Endodermal cell (in vitro differentiated cells): ENCODE data around the gene KIAA1614. TPM values are rescaled to one million over a fixed set of nuclear protein-coding genes. Genes with fewer than 3 reads are reported as not detected.

ENCODE experiments used
- DNase-seq: peaks from one replicate; pipeline ENCODE4 v3.0.0-alpha.2; 2017
- H3K27ac ChIP-seq: 2 replicates; pipeline ENCODE4 v1.5.1; 2013; ENCODE audit warnings: mild to moderate bottlenecking, low read depth, low read length, moderate library complexity
- H3K27me3 ChIP-seq: 2 replicates; pipeline ENCODE4 v1.6.1; 2013; ENCODE audit warnings: mild to moderate bottlenecking, low read length, moderate library complexity; ENCODE audit not compliant: insufficient read depth, control insufficient read depth, poor library complexity, severe bottlenecking
- H3K36me3 ChIP-seq: 2 replicates; pipeline ENCODE4 v1.7.0; 2013; ENCODE audit warnings: mild to moderate bottlenecking, low read length, moderate library complexity; ENCODE audit not compliant: control insufficient read depth, insufficient read depth
- H3K4me1 ChIP-seq: one replicate; pipeline ENCODE4 v1.7.0; 2013; ENCODE audit warnings: low read length; ENCODE audit not compliant: control insufficient read depth, insufficient read depth
- H3K4me3 ChIP-seq: 2 replicates; pipeline ENCODE4 v1.5.1; 2013; ENCODE audit warnings: mild to moderate bottlenecking, low read length, moderate library complexity
- H3K9ac ChIP-seq: 2 replicates; pipeline ENCODE4 v1.6.1; 2013; ENCODE audit warnings: mild to moderate bottlenecking, low read length, moderate library complexity; ENCODE audit not compliant: poor library complexity, severe bottlenecking; ENCODE audit errors: extremely low read depth
- H3K9me3 ChIP-seq: 2 replicates; pipeline ENCODE4 v1.6.1; 2013; ENCODE audit warnings: mild to moderate bottlenecking, low read length, moderate library complexity; ENCODE audit not compliant: control insufficient read depth
- H3K27ac Mint-ChIP-seq: 2 replicates; pipeline ENCODE4 v1.8.0; 2020; ENCODE audit warnings: mixed read lengths
- H3K27me3 Mint-ChIP-seq: 2 replicates; pipeline ENCODE4 v1.8.0; 2021; ENCODE audit warnings: mild to moderate bottlenecking, mixed read lengths; ENCODE audit not compliant: insufficient read depth
- H3K36me3 Mint-ChIP-seq: 2 replicates; pipeline ENCODE4 v1.8.0; 2020; ENCODE audit warnings: low read depth, mixed read lengths
- H3K4me1 Mint-ChIP-seq: 2 replicates; pipeline ENCODE4 v1.8.0; 2020; ENCODE audit warnings: mixed read lengths
- H3K4me3 Mint-ChIP-seq: 2 replicates; pipeline ENCODE4 v1.8.0; 2020; ENCODE audit warnings: mild to moderate bottlenecking, moderate library complexity, mixed read lengths
- H3K9me3 Mint-ChIP-seq: 2 replicates; pipeline ENCODE4 v1.8.0; 2020; ENCODE audit warnings: mild to moderate bottlenecking, mixed read lengths
- WGBS, 2 experiments: methylation state at CpG; one replicate each; pipeline versions ENCODE4 v1.1.5 to v1.1.7; 2013; ENCODE audit warnings: missing lambda C conversion rate in 2 of 2, mixed read lengths in 1 of 2; ENCODE audit not compliant: insufficient coverage in 1 of 2, insufficient read length in 1 of 2; 5-methylcytosine and 5-hydroxymethylcytosine counted together
- total RNA-seq, 2 donors: library from RNA; stranded (reverse); fragmentation: NEBNext Ultra II Directional in 1 of 2; extraction: Animal tissue kit (Norgen Biotek cat#: 25700) in 1 of 2; gene quantifications; 2 replicates in 1 of 2; 3 replicates in 1 of 2; pipeline ENCODE4 v1.2.1, GENCODE V29; 2021
- TF ChIP-seq, protein P1 (sequence below): fragments of 200-600 bp; sonication (generic); conservative IDR thresholded peaks from 2 replicates; pipeline ENCODE4 v1.5.0; 2021; ENCODE audit warnings: antibody characterized with exemption, mild to moderate bottlenecking

Gene KIAA1614
- total RNA-seq, 2 donors from 2014 or later = 3.3 to 5.8 TPM

GRCh38 chr1:180909462-180909976 lies 3.2 kb upstream of the KIAA1614 start:
- Histone ChIP-seq H3K4me3 (no peak overlapping the region), H3K4me1 (no peaks in the 10 kb centered on the region), H3K27ac (no peak overlapping the region), H3K27me3 (peaks cover 30% of the 10 kb centered on the region), H3K9me3 (no peaks in the 10 kb centered on the region), H3K36me3 (no peaks in the 10 kb centered on the region), H3K9ac (no peak overlapping the region)
- peaks cover 19% of the 10 kb centered on the region for H3K4me1 Mint-ChIP-seq
- no peak overlapping the region for H3K4me3 Mint-ChIP-seq
- TF ChIP-seq, protein P1, sequence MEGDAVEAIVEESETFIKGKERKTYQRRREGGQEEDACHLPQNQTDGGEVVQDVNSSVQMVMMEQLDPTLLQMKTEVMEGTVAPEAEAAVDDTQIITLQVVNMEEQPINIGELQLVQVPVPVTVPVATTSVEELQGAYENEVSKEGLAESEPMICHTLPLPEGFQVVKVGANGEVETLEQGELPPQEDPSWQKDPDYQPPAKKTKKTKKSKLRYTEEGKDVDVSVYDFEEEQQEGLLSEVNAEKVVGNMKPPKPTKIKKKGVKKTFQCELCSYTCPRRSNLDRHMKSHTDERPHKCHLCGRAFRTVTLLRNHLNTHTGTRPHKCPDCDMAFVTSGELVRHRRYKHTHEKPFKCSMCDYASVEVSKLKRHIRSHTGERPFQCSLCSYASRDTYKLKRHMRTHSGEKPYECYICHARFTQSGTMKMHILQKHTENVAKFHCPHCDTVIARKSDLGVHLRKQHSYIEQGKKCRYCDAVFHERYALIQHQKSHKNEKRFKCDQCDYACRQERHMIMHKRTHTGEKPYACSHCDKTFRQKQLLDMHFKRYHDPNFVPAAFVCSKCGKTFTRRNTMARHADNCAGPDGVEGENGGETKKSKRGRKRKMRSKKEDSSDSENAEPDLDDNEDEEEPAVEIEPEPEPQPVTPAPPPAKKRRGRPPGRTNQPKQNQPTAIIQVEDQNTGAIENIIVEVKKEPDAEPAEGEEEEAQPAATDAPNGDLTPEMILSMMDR = no peak
- H3K36me3 Mint-ChIP-seq = no peaks in the 10 kb centered on the region
- peak; percentile 7 for DNase-seq
- H3K27me3 Mint-ChIP-seq = peaks cover 12% of the 10 kb centered on the region
- H3K9me3 Mint-ChIP-seq = no peaks in the 10 kb centered on the region
- no peak overlapping the region for H3K27ac Mint-ChIP-seq
- 89 to 100% methylated on average over 1 to 4 of the region's 5 CpGs for WGBS, 2 experiments

DNA sequence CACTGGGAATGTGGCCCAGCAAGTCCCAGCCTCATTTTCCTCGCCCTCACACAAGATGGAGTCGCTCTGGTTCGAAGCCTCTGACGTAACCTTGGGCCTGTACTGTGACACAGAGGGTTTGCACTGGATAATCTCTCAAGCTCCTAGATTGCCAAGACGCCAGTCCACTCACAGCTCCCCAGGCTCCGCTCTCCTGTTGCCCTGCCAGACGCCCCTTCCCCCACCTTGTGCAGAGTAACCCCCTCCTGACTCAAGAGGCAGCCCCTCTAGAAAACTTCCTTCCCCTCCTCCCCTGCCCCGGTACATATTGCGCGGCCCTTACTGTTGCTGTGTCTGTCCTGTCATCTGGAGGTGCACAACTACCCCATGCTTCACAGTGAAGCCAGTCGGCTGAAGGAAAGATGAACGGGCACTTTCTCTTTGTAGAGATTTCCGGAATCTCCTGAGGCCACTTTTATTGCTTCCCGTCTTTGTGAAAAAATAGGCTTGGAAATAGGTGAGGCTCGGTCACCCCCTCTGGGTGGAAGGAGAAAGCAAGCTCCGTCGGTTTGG lies 981 bp upstream of the KIAA1614 start:
- H3K9ac ChIP-seq = peak overlapping the region; percentile 5

DNA sequence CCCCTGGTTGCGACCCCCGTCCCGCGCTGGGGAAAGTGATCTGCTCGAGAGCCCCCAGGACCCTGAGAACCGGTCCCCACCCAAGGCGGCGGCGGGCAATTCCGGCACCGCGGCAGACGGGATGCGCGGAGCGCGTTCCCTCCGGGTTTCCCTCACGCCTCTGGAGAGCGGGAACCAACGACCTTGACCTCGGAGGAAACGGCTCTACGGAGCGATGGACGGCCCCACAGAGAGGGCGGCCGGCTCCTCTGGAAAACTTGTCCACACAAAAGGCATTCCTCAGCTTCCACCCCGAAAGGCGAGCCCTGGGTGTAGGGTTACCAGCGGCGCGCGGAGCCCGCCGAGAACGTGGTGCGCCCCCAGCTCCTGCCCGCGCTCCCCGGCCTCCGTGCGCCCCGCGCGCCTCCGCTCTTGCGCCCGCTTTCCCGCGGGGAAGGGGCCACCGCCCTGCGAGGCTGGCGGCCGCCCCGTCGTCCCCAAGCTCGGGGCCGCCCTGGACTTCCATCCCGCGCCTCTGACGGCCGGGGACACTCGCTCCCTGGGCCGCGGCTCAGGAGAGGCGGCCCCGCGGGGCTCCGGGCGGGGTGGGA lies 391 bp upstream of the KIAA1614 start:
- TF ChIP-seq, protein P1 = no peak
- Histone ChIP-seq H3K27me3 (peaks cover 30% of the 10 kb centered on the region), H3K9ac (peak overlapping the region; percentile 5), H3K27ac (no peak overlapping the region), H3K4me3 (peak overlapping the region; percentile 67), H3K9me3 (no peaks in the 10 kb centered on the region), H3K36me3 (no peaks in the 10 kb centered on the region), H3K4me1 (no peaks in the 10 kb centered on the region)
- peaks cover 12% of the 10 kb centered on the region for H3K27me3 Mint-ChIP-seq
- WGBS, 2 experiments = 2 to 6% methylated on average over 34 to 71 of the region's 71 CpGs
- peaks cover 19% of the 10 kb centered on the region for H3K4me1 Mint-ChIP-seq
- H3K27ac Mint-ChIP-seq = peak overlapping the region; percentile 82
- H3K9me3 Mint-ChIP-seq = no peaks in the 10 kb centered on the region
- H3K36me3 Mint-ChIP-seq = no peaks in the 10 kb centered on the region
- peak overlapping the region; percentile 66 for H3K4me3 Mint-ChIP-seq
- peak; percentile 85 for DNase-seq

More for the DNA sequence above, 981 bp upstream of the KIAA1614 start:
- H3K36me3 Mint-ChIP-seq = no peaks in the 10 kb centered on the region
- peak; percentile 67 for DNase-seq
- Histone ChIP-seq H3K36me3 (no peaks in the 10 kb centered on the region), H3K9me3 (no peaks in the 10 kb centered on the region), H3K27me3 (peaks cover 30% of the 10 kb centered on the region), H3K4me1 (no peaks in the 10 kb centered on the region), H3K4me3 (peak overlapping the region; percentile 67), H3K27ac (no peak overlapping the region)
- H3K27me3 Mint-ChIP-seq = peaks cover 12% of the 10 kb centered on the region
- peak overlapping the region; percentile 82 for H3K27ac Mint-ChIP-seq
- H3K4me3 Mint-ChIP-seq = peak overlapping the region; percentile 66
- H3K9me3 Mint-ChIP-seq = no peaks in the 10 kb centered on the region
- H3K4me1 Mint-ChIP-seq = peaks cover 19% of the 10 kb centered on the region
- WGBS, 2 experiments = 42 to 52% methylated on average over 15 to 17 of the region's 17 CpGs
- TF ChIP-seq, protein P1 = no peak
